Endodermal cell (in vitro differentiated cells): ENCODE data around the gene PSMA2. TPM values are rescaled to one million over a fixed set of nuclear protein-coding genes. Genes with fewer than 3 reads are reported as not detected.

Experiments used
- DNase-seq: peaks from one replicate; pipeline ENCODE4 v3.0.0-alpha.2; 2017
- H3K27ac ChIP-seq: 2 replicates; pipeline ENCODE4 v1.5.1; 2013; ENCODE audit warnings: mild to moderate bottlenecking, low read depth, low read length, moderate library complexity
- H3K27me3 ChIP-seq: 2 replicates; pipeline ENCODE4 v1.6.1; 2013; ENCODE audit warnings: mild to moderate bottlenecking, low read length, moderate library complexity; ENCODE audit not compliant: insufficient read depth, control insufficient read depth, poor library complexity, severe bottlenecking
- H3K36me3 ChIP-seq: 2 replicates; pipeline ENCODE4 v1.7.0; 2013; ENCODE audit warnings: mild to moderate bottlenecking, low read length, moderate library complexity; ENCODE audit not compliant: control insufficient read depth, insufficient read depth
- H3K4me1 ChIP-seq: one replicate; pipeline ENCODE4 v1.7.0; 2013; ENCODE audit warnings: low read length; ENCODE audit not compliant: control insufficient read depth, insufficient read depth
- H3K4me3 ChIP-seq: 2 replicates; pipeline ENCODE4 v1.5.1; 2013; ENCODE audit warnings: mild to moderate bottlenecking, low read length, moderate library complexity
- H3K9ac ChIP-seq: 2 replicates; pipeline ENCODE4 v1.6.1; 2013; ENCODE audit warnings: mild to moderate bottlenecking, low read length, moderate library complexity; ENCODE audit not compliant: poor library complexity, severe bottlenecking; ENCODE audit errors: extremely low read depth
- H3K9me3 ChIP-seq: 2 replicates; pipeline ENCODE4 v1.6.1; 2013; ENCODE audit warnings: mild to moderate bottlenecking, low read length, moderate library complexity; ENCODE audit not compliant: control insufficient read depth
- H3K27ac Mint-ChIP-seq: 2 replicates; pipeline ENCODE4 v1.8.0; 2020; ENCODE audit warnings: mixed read lengths
- H3K27me3 Mint-ChIP-seq: 2 replicates; pipeline ENCODE4 v1.8.0; 2021; ENCODE audit warnings: mild to moderate bottlenecking, mixed read lengths; ENCODE audit not compliant: insufficient read depth
- H3K36me3 Mint-ChIP-seq: 2 replicates; pipeline ENCODE4 v1.8.0; 2020; ENCODE audit warnings: low read depth, mixed read lengths
- H3K4me1 Mint-ChIP-seq: 2 replicates; pipeline ENCODE4 v1.8.0; 2020; ENCODE audit warnings: mixed read lengths
- H3K4me3 Mint-ChIP-seq: 2 replicates; pipeline ENCODE4 v1.8.0; 2020; ENCODE audit warnings: mild to moderate bottlenecking, moderate library complexity, mixed read lengths
- H3K9me3 Mint-ChIP-seq: 2 replicates; pipeline ENCODE4 v1.8.0; 2020; ENCODE audit warnings: mild to moderate bottlenecking, mixed read lengths
- WGBS, 2 experiments: methylation state at CpG; one replicate each; pipeline versions ENCODE4 v1.1.5 to v1.1.7; 2013; ENCODE audit warnings: missing lambda C conversion rate in 2 of 2, mixed read lengths in 1 of 2; ENCODE audit not compliant: insufficient coverage in 1 of 2, insufficient read length in 1 of 2; 5-methylcytosine and 5-hydroxymethylcytosine counted together
- total RNA-seq, 2 donors: library from RNA; stranded (reverse); fragmentation: NEBNext Ultra II Directional in 1 of 2; extraction: Animal tissue kit (Norgen Biotek cat#: 25700) in 1 of 2; gene quantifications; 2 replicates in 1 of 2; 3 replicates in 1 of 2; pipeline ENCODE4 v1.2.1, GENCODE V29; 2021
- TF ChIP-seq, protein P1 (sequence below): fragments of 200-600 bp; sonication (generic); conservative IDR thresholded peaks from 2 replicates; pipeline ENCODE4 v1.5.0; 2021; ENCODE audit warnings: antibody characterized with exemption, mild to moderate bottlenecking

Gene PSMA2
- total RNA-seq, 2 donors from 2014 or later, result 163 to 191 TPM

DNA sequence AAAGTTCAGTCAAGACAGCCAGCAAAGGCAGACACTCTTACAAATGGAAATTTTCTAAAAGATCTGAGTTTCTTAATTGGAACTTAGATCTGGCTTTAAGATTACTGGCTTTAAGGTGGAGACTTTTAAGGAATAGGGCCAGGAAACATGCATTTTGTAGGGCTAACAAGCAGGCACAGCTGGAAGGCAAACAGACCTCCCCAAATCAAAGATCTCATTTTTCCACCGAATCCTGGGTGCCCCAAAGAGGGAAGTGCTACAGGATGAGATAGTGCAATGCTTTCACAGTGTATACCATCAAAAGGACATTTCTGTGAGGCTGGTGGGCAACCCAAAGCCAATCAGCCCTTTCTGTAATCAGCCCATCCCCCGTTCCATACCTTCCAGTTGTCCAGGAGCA lies 27.6 kb upstream of the PSMA2 start:
- Mint-ChIP-seq H3K36me3 (peaks cover 30% of the 10 kb centered on the region), H3K4me1 (peaks cover 15% of the 10 kb centered on the region), H3K27me3 (no peaks in the 10 kb centered on the region), H3K9me3 (peaks cover 73% of the 10 kb centered on the region), H3K4me3 (no peak overlapping the region), H3K27ac (no peak overlapping the region)
- no peak overlapping the region for H3K9ac ChIP-seq
- peak overlapping the region; percentile 72 for H3K4me3 ChIP-seq
- WGBS, 2 experiments, result 96% methylated on average over 2 of the region's 2 CpGs; no CpG with 5 or more reads in 1 of the 2 experiments
- H3K27ac ChIP-seq, result no peak overlapping the region
- peaks cover 9% of the 10 kb centered on the region for H3K4me1 ChIP-seq
- H3K9me3 ChIP-seq, result peaks cover 78% of the 10 kb centered on the region
- TF ChIP-seq, protein P1, sequence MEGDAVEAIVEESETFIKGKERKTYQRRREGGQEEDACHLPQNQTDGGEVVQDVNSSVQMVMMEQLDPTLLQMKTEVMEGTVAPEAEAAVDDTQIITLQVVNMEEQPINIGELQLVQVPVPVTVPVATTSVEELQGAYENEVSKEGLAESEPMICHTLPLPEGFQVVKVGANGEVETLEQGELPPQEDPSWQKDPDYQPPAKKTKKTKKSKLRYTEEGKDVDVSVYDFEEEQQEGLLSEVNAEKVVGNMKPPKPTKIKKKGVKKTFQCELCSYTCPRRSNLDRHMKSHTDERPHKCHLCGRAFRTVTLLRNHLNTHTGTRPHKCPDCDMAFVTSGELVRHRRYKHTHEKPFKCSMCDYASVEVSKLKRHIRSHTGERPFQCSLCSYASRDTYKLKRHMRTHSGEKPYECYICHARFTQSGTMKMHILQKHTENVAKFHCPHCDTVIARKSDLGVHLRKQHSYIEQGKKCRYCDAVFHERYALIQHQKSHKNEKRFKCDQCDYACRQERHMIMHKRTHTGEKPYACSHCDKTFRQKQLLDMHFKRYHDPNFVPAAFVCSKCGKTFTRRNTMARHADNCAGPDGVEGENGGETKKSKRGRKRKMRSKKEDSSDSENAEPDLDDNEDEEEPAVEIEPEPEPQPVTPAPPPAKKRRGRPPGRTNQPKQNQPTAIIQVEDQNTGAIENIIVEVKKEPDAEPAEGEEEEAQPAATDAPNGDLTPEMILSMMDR, result no peak
- DNase-seq, result no peak
- no peaks in the 10 kb centered on the region for H3K36me3 ChIP-seq
- no peaks in the 10 kb centered on the region for H3K27me3 ChIP-seq

DNA sequence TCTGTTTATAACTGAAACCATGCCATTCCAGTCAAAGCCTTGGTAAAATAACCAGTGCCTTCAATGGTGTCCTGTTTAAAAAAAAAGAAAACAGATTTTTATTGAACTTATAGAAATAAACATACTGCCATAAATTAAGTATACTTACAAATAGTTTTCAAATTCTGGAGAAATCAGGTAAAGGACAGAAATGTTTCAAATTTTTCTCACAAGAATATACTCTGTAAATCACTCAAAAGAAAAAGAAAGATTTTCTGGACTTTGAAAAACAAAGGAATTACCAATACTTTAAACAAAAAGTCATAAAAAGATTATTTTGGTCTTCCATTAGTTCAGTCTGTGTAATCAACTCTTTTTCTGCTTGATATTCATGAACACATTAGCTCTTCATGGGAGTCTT lies 24.1 kb upstream of the PSMA2 start:
- H3K27ac ChIP-seq, result no peak overlapping the region
- Mint-ChIP-seq H3K27me3 (no peaks in the 10 kb centered on the region), H3K9me3 (peaks cover 57% of the 10 kb centered on the region), H3K4me1 (peaks cover 6% of the 10 kb centered on the region), H3K36me3 (peaks cover 25% of the 10 kb centered on the region), H3K27ac (no peak overlapping the region), H3K4me3 (no peak overlapping the region)
- H3K36me3 ChIP-seq, result no peaks in the 10 kb centered on the region
- TF ChIP-seq, protein P1, result no peak
- no peak overlapping the region for H3K9ac ChIP-seq
- peaks cover 6% of the 10 kb centered on the region for H3K4me1 ChIP-seq
- peak overlapping the region; percentile 70 for H3K4me3 ChIP-seq
- no peaks in the 10 kb centered on the region for H3K27me3 ChIP-seq
- no peak for DNase-seq
- peaks cover 83% of the 10 kb centered on the region for H3K9me3 ChIP-seq

DNA sequence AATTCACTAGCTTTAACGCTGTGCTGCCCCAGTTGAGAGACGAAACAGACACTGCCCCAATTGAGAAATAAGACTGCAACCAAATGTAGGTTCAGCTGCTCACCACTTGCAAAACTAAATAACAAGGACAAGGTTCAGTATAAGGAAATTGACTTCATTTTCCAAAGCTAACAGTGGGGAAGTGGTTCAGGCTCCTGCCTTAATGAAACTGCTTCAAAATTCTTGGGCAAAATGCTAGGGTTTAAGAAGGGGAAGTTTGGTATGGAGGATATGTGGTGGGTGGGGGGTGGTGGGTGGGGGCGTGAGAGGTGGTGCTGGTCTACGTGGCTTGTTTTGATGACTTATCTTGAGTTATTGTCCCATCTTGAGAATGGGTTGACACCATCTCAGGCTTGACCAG lies 22.0 kb upstream of the PSMA2 start:
- H3K4me3 Mint-ChIP-seq, result no peak overlapping the region
- peaks cover 83% of the 10 kb centered on the region for H3K9me3 ChIP-seq
- H3K27me3 ChIP-seq, result no peaks in the 10 kb centered on the region
- peaks cover 6% of the 10 kb centered on the region for H3K4me1 ChIP-seq
- peaks cover 6% of the 10 kb centered on the region for H3K4me1 Mint-ChIP-seq
- no peak overlapping the region for H3K9ac ChIP-seq
- TF ChIP-seq, protein P1, result no peak
- H3K9me3 Mint-ChIP-seq, result peaks cover 54% of the 10 kb centered on the region
- no peak overlapping the region for H3K4me3 ChIP-seq
- no peak for DNase-seq
- no peak overlapping the region for H3K27ac Mint-ChIP-seq
- H3K27ac ChIP-seq, result no peak overlapping the region
- peaks cover 16% of the 10 kb centered on the region for H3K36me3 Mint-ChIP-seq
- no peaks in the 10 kb centered on the region for H3K27me3 Mint-ChIP-seq
- WGBS, 2 experiments, result 68 to 100% methylated on average over 2 to 4 of the region's 4 CpGs
- peaks cover 4% of the 10 kb centered on the region for H3K36me3 ChIP-seq
